ENCODE data around the gene SAMD10.
"Not testable (repeated sequence)": the region's sequence is repeated elsewhere in the genome, so short reads cannot be mapped to it uniquely, and the experiment has no call there.

Gene SAMD10

GRCh38 chr20:64023361-64024140 is 44.1 kb upstream of the SAMD10 start:
- no peak overlapping the region for H3K4me3 ChIP-seq (ENCODE audit: low read depth, low read length)
- no peak for DNase-seq (ENCODE audit: low read depth)
- TF ChIP-seq CTCF (IDR thresholded peaks at IDR 0.05; ENCODE audit: low read depth, low read length, missing control alignments) = no peak

GRCh38 chr20:64022671-64023360 is 43.4 kb upstream of the SAMD10 start:
- DNase-seq (ENCODE audit: low read depth) = no peak
- TF ChIP-seq CTCF (IDR thresholded peaks at IDR 0.05; ENCODE audit: low read depth, low read length, missing control alignments) = no peak
- H3K4me3 ChIP-seq (ENCODE audit: low read depth, low read length) = no peak overlapping the region

- TF ChIP-seq CTCF (IDR thresholded peaks at IDR 0.05; ENCODE audit: low read depth, low read length, missing control alignments) = no peak
- H3K4me3 ChIP-seq (ENCODE audit: low read depth, low read length) = no peak overlapping the region
- no peak for DNase-seq (ENCODE audit: low read depth)
These were observed 41.9 kb upstream of the SAMD10 start for GRCh38 chr20:64021124-64021975.

- no peak overlapping the region for H3K4me3 ChIP-seq (ENCODE audit: low read depth, low read length)
- TF ChIP-seq CTCF (IDR thresholded peaks at IDR 0.05; ENCODE audit: low read depth, low read length, missing control alignments) = no peak
These were observed 36.2 kb upstream of the SAMD10 start for GRCh38 chr20:64015635-64016034.

GRCh38 chr20:64012385-64013154 is 33.1 kb upstream of the SAMD10 start:
- DNase-seq (ENCODE audit: low read depth); H3K4me3 ChIP-seq (ENCODE audit: low read depth, low read length): not testable (repeated sequence)

More at GRCh38 chr20:64015635-64016034, 36.2 kb upstream of the SAMD10 start:
- no peak for DNase-seq (ENCODE audit: low read depth)

- H3K4me3 ChIP-seq (ENCODE audit: low read depth, low read length) = no peak overlapping the region
- no peak for TF ChIP-seq CTCF (IDR thresholded peaks at IDR 0.05; ENCODE audit: low read depth, low read length, missing control alignments)
- DNase-seq (ENCODE audit: low read depth) = no peak
These were observed 31.9 kb upstream of the SAMD10 start for GRCh38 chr20:64011366-64011779.

Data from GM12864 (cell line).